Activated B cell treated with CpG ODN at 0.5 μM for 24 hours (primary cell): ENCODE data around the gene TGFBI. TPM values are rescaled to one million over a fixed set of nuclear protein-coding genes. Genes with fewer than 3 reads are reported as not detected.

ENCODE experiments used
- ATAC-seq: fragments of 200-7000 bp; cut with Tn5 transposase; one replicate; pipeline ENCODE4 v1.10.0; 2021; ENCODE audit warnings: low read depth, mild to moderate bottlenecking, moderate library complexity
- CTCF ChIA-PET: fragments of 350-600 bp; sonication (Branson Sonifier 250); formaldehyde crosslinking; loops from one replicate; lab custom pipeline; 2021; ENCODE audit warnings: antibody characterized with exemption; lab: Charles Lee
- POLR2A ChIA-PET: fragments of 350-600 bp; sonication (Branson Sonifier 250); formaldehyde crosslinking; loops from one replicate; lab custom pipeline; 2021; ENCODE audit warnings: antibody characterized with exemption; lab: Charles Lee
- DNase-seq: peaks from one replicate; pipeline ENCODE4 v3.0.0; 2022
- H3K27ac Mint-ChIP-seq: one replicate; pipeline ENCODE4 v1.8.0; 2020; ENCODE audit warnings: mixed read lengths
- H3K27me3 Mint-ChIP-seq: one replicate; pipeline ENCODE4 v1.8.0; 2021; ENCODE audit warnings: mixed read lengths
- H3K36me3 Mint-ChIP-seq: one replicate; pipeline ENCODE4 v1.8.0; 2021; ENCODE audit warnings: low read depth, mixed read lengths
- H3K4me1 Mint-ChIP-seq: one replicate; pipeline ENCODE4 v1.8.0; 2021; ENCODE audit warnings: mixed read lengths
- H3K4me3 Mint-ChIP-seq: one replicate; pipeline ENCODE4 v1.8.0; 2020; ENCODE audit warnings: mild to moderate bottlenecking, mixed read lengths
- H3K9me3 Mint-ChIP-seq: one replicate; pipeline ENCODE4 v1.8.0; 2020; ENCODE audit warnings: mixed read lengths
- intact Hi-C: fragments of 100-400 bp; cut with micrococcal nuclease; formaldehyde crosslinking; loops from one replicate; pipeline ENCODE4 v1.15.1; 2024
- total RNA-seq: library from RNA; stranded (reverse); gene quantifications from 2 replicates; pipeline ENCODE4 v1.2.3, GENCODE V29; 2022
- TF ChIP-seq, protein P1 (sequence below): fragments of 200-600 bp; IDR thresholded peaks from one replicate; pipeline ENCODE4 v1.8.0; 2022; ENCODE audit warnings: antibody characterized with exemption, mild to moderate bottlenecking

Gene TGFBI
- total RNA-seq, 1 donor from 2014 or later: 1.3 TPM

GRCh38 chr5:136087961-136088871 lies 59.4 kb downstream of the TGFBI start:
- ATAC-seq: no peak
- no peak for DNase-seq
- CTCF ChIA-PET: no interaction called here
- H3K27ac Mint-ChIP-seq: no peak overlapping the region
- H3K27me3 Mint-ChIP-seq: peaks cover 5% of the 10 kb centered on the region
- no peaks in the 10 kb centered on the region for H3K9me3 Mint-ChIP-seq
- intact Hi-C loops: no loop called here
- no peaks in the 10 kb centered on the region for H3K4me1 Mint-ChIP-seq
- POLR2A ChIA-PET: no interaction called here
- no peaks in the 10 kb centered on the region for H3K36me3 Mint-ChIP-seq
- TF ChIP-seq, protein P1, sequence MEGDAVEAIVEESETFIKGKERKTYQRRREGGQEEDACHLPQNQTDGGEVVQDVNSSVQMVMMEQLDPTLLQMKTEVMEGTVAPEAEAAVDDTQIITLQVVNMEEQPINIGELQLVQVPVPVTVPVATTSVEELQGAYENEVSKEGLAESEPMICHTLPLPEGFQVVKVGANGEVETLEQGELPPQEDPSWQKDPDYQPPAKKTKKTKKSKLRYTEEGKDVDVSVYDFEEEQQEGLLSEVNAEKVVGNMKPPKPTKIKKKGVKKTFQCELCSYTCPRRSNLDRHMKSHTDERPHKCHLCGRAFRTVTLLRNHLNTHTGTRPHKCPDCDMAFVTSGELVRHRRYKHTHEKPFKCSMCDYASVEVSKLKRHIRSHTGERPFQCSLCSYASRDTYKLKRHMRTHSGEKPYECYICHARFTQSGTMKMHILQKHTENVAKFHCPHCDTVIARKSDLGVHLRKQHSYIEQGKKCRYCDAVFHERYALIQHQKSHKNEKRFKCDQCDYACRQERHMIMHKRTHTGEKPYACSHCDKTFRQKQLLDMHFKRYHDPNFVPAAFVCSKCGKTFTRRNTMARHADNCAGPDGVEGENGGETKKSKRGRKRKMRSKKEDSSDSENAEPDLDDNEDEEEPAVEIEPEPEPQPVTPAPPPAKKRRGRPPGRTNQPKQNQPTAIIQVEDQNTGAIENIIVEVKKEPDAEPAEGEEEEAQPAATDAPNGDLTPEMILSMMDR: no peak
- no peak overlapping the region for H3K4me3 Mint-ChIP-seq

GRCh38 chr5:136089791-136090190 lies 61.0 kb downstream of the TGFBI start:
- DNase-seq (no peak), ATAC-seq (no peak)
- TF ChIP-seq, protein P1: no peak
- ChIA-PET POLR2A (no interaction called here), CTCF (no interaction called here)
- Mint-ChIP-seq H3K27ac (no peak overlapping the region), H3K4me1 (no peaks in the 10 kb centered on the region), H3K9me3 (no peaks in the 10 kb centered on the region), H3K27me3 (peaks cover 9% of the 10 kb centered on the region), H3K36me3 (no peaks in the 10 kb centered on the region), H3K4me3 (no peak overlapping the region)
- intact Hi-C loops: no loop called here

DNA sequence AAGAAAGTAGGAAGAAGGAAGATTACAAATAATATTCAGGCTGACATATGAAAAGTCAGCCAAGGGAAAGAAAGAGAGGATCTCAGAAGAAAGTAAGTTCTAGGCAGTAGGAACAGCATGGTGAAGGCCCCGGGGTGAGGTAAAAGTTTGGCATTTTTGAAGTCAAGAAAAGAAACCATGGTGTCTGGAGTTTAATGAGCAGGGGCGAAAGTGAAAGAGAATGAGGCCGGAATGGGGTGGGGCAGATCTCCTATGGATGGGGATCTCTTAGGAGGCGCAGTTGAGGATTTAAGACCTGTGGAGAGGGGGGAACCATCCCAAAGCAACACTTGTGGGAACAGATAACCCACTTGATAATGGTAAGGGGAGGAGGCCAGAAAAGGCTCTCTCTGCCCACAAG lies 61.5 kb downstream of the TGFBI start:
- POLR2A ChIA-PET: no interaction called here
- no peak overlapping the region for H3K27ac Mint-ChIP-seq

GRCh38 chr5:136094189-136094912 lies 65.6 kb downstream of the TGFBI start:
- POLR2A ChIA-PET: no interaction called here
- DNase-seq (no peak), ATAC-seq (no peak)
- Mint-ChIP-seq H3K4me1 (no peaks in the 10 kb centered on the region), H3K36me3 (no peaks in the 10 kb centered on the region), H3K9me3 (no peaks in the 10 kb centered on the region), H3K27ac (no peak overlapping the region), H3K27me3 (peaks cover 26% of the 10 kb centered on the region), H3K4me3 (no peak overlapping the region)
- CTCF ChIA-PET: no interaction called here
- TF ChIP-seq, protein P1: no peak
- intact Hi-C loops: no loop called here

More for the DNA sequence above, 61.5 kb downstream of the TGFBI start:
- Mint-ChIP-seq H3K4me1 (no peaks in the 10 kb centered on the region), H3K36me3 (no peaks in the 10 kb centered on the region), H3K27me3 (peaks cover 10% of the 10 kb centered on the region), H3K4me3 (no peak overlapping the region), H3K9me3 (no peaks in the 10 kb centered on the region)
- DNase-seq: no peak
- no peak for ATAC-seq
- CTCF ChIA-PET: no interaction called here
- TF ChIP-seq, protein P1: no peak
- intact Hi-C loops: no loop called here
